ENCODE data around the gene SYDE1.

Gene SYDE1

GRCh38 chr19:15116856-15117255, 9.7 kb downstream of the SYDE1 start:
- Histone ChIP-seq H3K36me3 (ENCODE audit: insufficient read depth, low read length) (peaks cover 22% of the 10 kb centered on the region; the same call in 1 of the 2 replicates), H3K27me3 (ENCODE audit: insufficient read depth, low read length) (no peaks in the 10 kb centered on the region), H2AFZ (ENCODE audit: low read length, unreplicated experiment) (no peak overlapping the region), H3K4me3 (ENCODE audit: low read depth, low read length) (no peak overlapping the region), H3K27ac (ENCODE audit: low read depth, low read length) (no peak overlapping the region), H3K79me2 (ENCODE audit: control insufficient read depth, insufficient read depth, low read length, unreplicated experiment) (no peaks in the 10 kb centered on the region), H3K4me1 (ENCODE audit: control insufficient read depth, insufficient read depth, low read length, unreplicated experiment) (peaks cover 17% of the 10 kb centered on the region)

GRCh38 chr19:15118248-15118647, 11.0 kb downstream of the SYDE1 start:
- Histone ChIP-seq H3K27me3 (ENCODE audit: insufficient read depth, low read length) (no peaks in the 10 kb centered on the region), H3K36me3 (ENCODE audit: insufficient read depth, low read length) (peaks cover 14% of the 10 kb centered on the region; the same call in 1 of the 2 replicates), H3K79me2 (ENCODE audit: control insufficient read depth, insufficient read depth, low read length, unreplicated experiment) (peaks cover under 1% of the 10 kb centered on the region), H3K4me1 (ENCODE audit: control insufficient read depth, insufficient read depth, low read length, unreplicated experiment) (peaks cover 17% of the 10 kb centered on the region), H2AFZ (ENCODE audit: low read length, unreplicated experiment) (no peak overlapping the region), H3K27ac (ENCODE audit: low read depth, low read length) (no peak overlapping the region), H3K4me3 (ENCODE audit: low read depth, low read length) (no peak overlapping the region)

- Histone ChIP-seq H3K27ac (ENCODE audit: low read depth, low read length) (no peak overlapping the region), H3K4me3 (ENCODE audit: low read depth, low read length) (no peak overlapping the region), H3K27me3 (ENCODE audit: insufficient read depth, low read length) (no peaks in the 10 kb centered on the region), H3K36me3 (ENCODE audit: insufficient read depth, low read length) (peaks cover 7% of the 10 kb centered on the region; the same call in 1 of the 2 replicates), H3K4me1 (ENCODE audit: control insufficient read depth, insufficient read depth, low read length, unreplicated experiment) (peaks cover 12% of the 10 kb centered on the region), H3K79me2 (ENCODE audit: control insufficient read depth, insufficient read depth, low read length, unreplicated experiment) (peaks cover 5% of the 10 kb centered on the region), H2AFZ (ENCODE audit: low read length, unreplicated experiment) (no peak overlapping the region)
Observed at GRCh38 chr19:15118789-15119494, 11.7 kb downstream of the SYDE1 start.

GRCh38 chr19:15120135-15121026, 13.2 kb downstream of the SYDE1 start:
- Histone ChIP-seq H3K27ac (ENCODE audit: low read depth, low read length) (no peak overlapping the region), H3K4me3 (ENCODE audit: low read depth, low read length) (no peak overlapping the region), H3K79me2 (ENCODE audit: control insufficient read depth, insufficient read depth, low read length, unreplicated experiment) (peaks cover 5% of the 10 kb centered on the region), H3K4me1 (ENCODE audit: control insufficient read depth, insufficient read depth, low read length, unreplicated experiment) (peaks cover 8% of the 10 kb centered on the region), H2AFZ (ENCODE audit: low read length, unreplicated experiment) (no peak overlapping the region), H3K27me3 (ENCODE audit: insufficient read depth, low read length) (no peaks in the 10 kb centered on the region), H3K36me3 (ENCODE audit: insufficient read depth, low read length) (peaks cover 7% of the 10 kb centered on the region; the same call in 1 of the 2 replicates)

GRCh38 chr19:15122331-15123030, 15.3 kb downstream of the SYDE1 start:
- Histone ChIP-seq H3K36me3 (ENCODE audit: insufficient read depth, low read length) (peaks cover 7% of the 10 kb centered on the region; the same call in 1 of the 2 replicates), H2AFZ (ENCODE audit: low read length, unreplicated experiment) (no peak overlapping the region), H3K4me1 (ENCODE audit: control insufficient read depth, insufficient read depth, low read length, unreplicated experiment) (peaks cover 11% of the 10 kb centered on the region)

GRCh38 chr19:15123031-15123890, 16.1 kb downstream of the SYDE1 start:
- no peak overlapping the region; the same call in 1 of the 2 replicates for H3K4me3 ChIP-seq (ENCODE audit: low read depth, low read length)
- H3K27me3 ChIP-seq (ENCODE audit: insufficient read depth, low read length), result no peaks in the 10 kb centered on the region
- H3K79me2 ChIP-seq (ENCODE audit: control insufficient read depth, insufficient read depth, low read length, unreplicated experiment), result peaks cover 5% of the 10 kb centered on the region
- H2AFZ ChIP-seq (ENCODE audit: low read length, unreplicated experiment), result no peak overlapping the region
- no peak overlapping the region for H3K27ac ChIP-seq (ENCODE audit: low read depth, low read length)
- H3K4me1 ChIP-seq (ENCODE audit: control insufficient read depth, insufficient read depth, low read length, unreplicated experiment), result peaks cover 11% of the 10 kb centered on the region
- peaks cover 7% of the 10 kb centered on the region; the same call in 1 of the 2 replicates for H3K36me3 ChIP-seq (ENCODE audit: insufficient read depth, low read length)

More at GRCh38 chr19:15122331-15123030, 15.3 kb downstream of the SYDE1 start:
- Histone ChIP-seq H3K4me3 (ENCODE audit: low read depth, low read length) (no peak overlapping the region), H3K27ac (ENCODE audit: low read depth, low read length) (no peak overlapping the region), H3K27me3 (ENCODE audit: insufficient read depth, low read length) (no peaks in the 10 kb centered on the region), H3K79me2 (ENCODE audit: control insufficient read depth, insufficient read depth, low read length, unreplicated experiment) (peaks cover 5% of the 10 kb centered on the region)

GRCh38 chr19:15123900-15124299, 16.7 kb downstream of the SYDE1 start:
- Histone ChIP-seq H3K27me3 (ENCODE audit: insufficient read depth, low read length) (no peaks in the 10 kb centered on the region), H3K4me1 (ENCODE audit: control insufficient read depth, insufficient read depth, low read length, unreplicated experiment) (peaks cover 11% of the 10 kb centered on the region), H2AFZ (ENCODE audit: low read length, unreplicated experiment) (no peak overlapping the region), H3K79me2 (ENCODE audit: control insufficient read depth, insufficient read depth, low read length, unreplicated experiment) (peaks cover 5% of the 10 kb centered on the region), H3K4me3 (ENCODE audit: low read depth, low read length) (peak overlapping the region; percentile 89), H3K27ac (ENCODE audit: low read depth, low read length) (no peak overlapping the region), H3K36me3 (ENCODE audit: insufficient read depth, low read length) (peaks cover 4% of the 10 kb centered on the region; the same call in 1 of the 2 replicates)

GRCh38 chr19:15124572-15125231, 17.5 kb downstream of the SYDE1 start:
- Histone ChIP-seq H3K27ac (ENCODE audit: low read depth, low read length) (peak overlapping the region; percentile 68), H2AFZ (ENCODE audit: low read length, unreplicated experiment) (peak overlapping the region; percentile 70), H3K36me3 (ENCODE audit: insufficient read depth, low read length) (no peaks in the 10 kb centered on the region), H3K79me2 (ENCODE audit: control insufficient read depth, insufficient read depth, low read length, unreplicated experiment) (peaks cover 5% of the 10 kb centered on the region), H3K4me1 (ENCODE audit: control insufficient read depth, insufficient read depth, low read length, unreplicated experiment) (peaks cover 11% of the 10 kb centered on the region), H3K4me3 (ENCODE audit: low read depth, low read length) (peak overlapping the region; percentile 89), H3K27me3 (ENCODE audit: insufficient read depth, low read length) (no peaks in the 10 kb centered on the region)

GRCh38 chr19:15125232-15126067, 18.2 kb downstream of the SYDE1 start:
- peaks cover 5% of the 10 kb centered on the region for H3K79me2 ChIP-seq (ENCODE audit: control insufficient read depth, insufficient read depth, low read length, unreplicated experiment)
- peaks cover 11% of the 10 kb centered on the region for H3K4me1 ChIP-seq (ENCODE audit: control insufficient read depth, insufficient read depth, low read length, unreplicated experiment)
- peak overlapping the region; percentile 70 for H2AFZ ChIP-seq (ENCODE audit: low read length, unreplicated experiment)
- peak overlapping the region; percentile 68 for H3K27ac ChIP-seq (ENCODE audit: low read depth, low read length)
- no peaks in the 10 kb centered on the region for H3K27me3 ChIP-seq (ENCODE audit: insufficient read depth, low read length)
- peak overlapping the region; percentile 89 for H3K4me3 ChIP-seq (ENCODE audit: low read depth, low read length)
- no peaks in the 10 kb centered on the region for H3K36me3 ChIP-seq (ENCODE audit: insufficient read depth, low read length)

Measured in ACC112 (cell line).